Measurements from ENCODE around the gene SPTBN5. TPM values are rescaled to one million over a fixed set of nuclear protein-coding genes. Genes with fewer than 3 reads are reported as not detected.

SPTBN5 gene
- total RNA-seq, 1 experiment from 2014 or later, result 3.2 TPM

- CTCF ChIA-PET, result no interaction called here
Measured at GRCh38 chr15:41927536-41927935, 33.7 kb upstream of the SPTBN5 start.

GRCh38 chr15:41926185-41927056, 32.6 kb upstream of the SPTBN5 start:
- no peak for DNase-seq (ENCODE audit: low spot score)
- Histone ChIP-seq H3K27me3 (replicated peaks; ENCODE audit: insufficient read depth, low read depth, low read length, poor library complexity) (no peaks in the 10 kb centered on the region), H3K4me1 (ENCODE audit: insufficient read depth, low read length, poor library complexity, severe bottlenecking) (peaks cover 15% of the 10 kb centered on the region), H3K27ac (ENCODE audit: low read depth, low read length, poor library complexity, severe bottlenecking) (no peak overlapping the region), H3K9me3 (ENCODE audit: low read depth, low read length, poor library complexity, severe bottlenecking) (no peaks in the 10 kb centered on the region), H3K36me3 (ENCODE audit: insufficient read depth, low read length, poor library complexity, severe bottlenecking) (no peaks in the 10 kb centered on the region), H3K4me3 (ENCODE audit: low read depth, low read length, poor library complexity, severe bottlenecking) (no peak overlapping the region)
- BruUV-seq (replicated peaks), result no TSS peak
- intact Hi-C loops (cut with micrococcal nuclease; ENCODE audit: unreplicated experiment), result no loop called here
- TF ChIP-seq EZH2 (IDR thresholded peaks at IDR 0.05; ENCODE audit: borderline replicate concordance, low read depth, low read length, poor library complexity, severe bottlenecking) (no peak), CTCF (conservative IDR thresholded peaks at IDR 0.05; ENCODE audit: low read depth, low read length) (no peak)
- ChIA-PET CTCF (no interaction called here), POLR2A (ENCODE audit: low non-redundant PET) (no interaction called here)

More at GRCh38 chr15:41927536-41927935, 33.7 kb upstream of the SPTBN5 start:
- intact Hi-C loops (cut with micrococcal nuclease; ENCODE audit: unreplicated experiment), result no loop called here
- DNase-seq (ENCODE audit: low spot score), result no peak
- H3K4me1 ChIP-seq (ENCODE audit: insufficient read depth, low read length, poor library complexity, severe bottlenecking), result peaks cover 15% of the 10 kb centered on the region
- H3K4me3 ChIP-seq (ENCODE audit: low read depth, low read length, poor library complexity, severe bottlenecking), result no peak overlapping the region
- H3K27ac ChIP-seq (ENCODE audit: low read depth, low read length, poor library complexity, severe bottlenecking), result no peak overlapping the region
- no peaks in the 10 kb centered on the region for H3K9me3 ChIP-seq (ENCODE audit: low read depth, low read length, poor library complexity, severe bottlenecking)
- TF ChIP-seq EZH2 (IDR thresholded peaks at IDR 0.05; ENCODE audit: borderline replicate concordance, low read depth, low read length, poor library complexity, severe bottlenecking) (no peak), CTCF (conservative IDR thresholded peaks at IDR 0.05; ENCODE audit: low read depth, low read length) (no peak)
- H3K27me3 ChIP-seq (replicated peaks; ENCODE audit: insufficient read depth, low read depth, low read length, poor library complexity), result no peaks in the 10 kb centered on the region
- no TSS peak for BruUV-seq (replicated peaks)
- no peaks in the 10 kb centered on the region for H3K36me3 ChIP-seq (ENCODE audit: insufficient read depth, low read length, poor library complexity, severe bottlenecking)
- POLR2A ChIA-PET (ENCODE audit: low non-redundant PET), result no interaction called here

GRCh38 chr15:41925086-41925608, 31.3 kb upstream of the SPTBN5 start:
- no peaks in the 10 kb centered on the region for H3K36me3 ChIP-seq (ENCODE audit: insufficient read depth, low read length, poor library complexity, severe bottlenecking)
- no TSS peak for BruUV-seq (replicated peaks)
- H3K27me3 ChIP-seq (replicated peaks; ENCODE audit: insufficient read depth, low read depth, low read length, poor library complexity), result no peaks in the 10 kb centered on the region
- CTCF ChIA-PET, result no interaction called here
- H3K9me3 ChIP-seq (ENCODE audit: low read depth, low read length, poor library complexity, severe bottlenecking), result no peaks in the 10 kb centered on the region
- DNase-seq (ENCODE audit: low spot score), result no peak
- TF ChIP-seq EZH2 (IDR thresholded peaks at IDR 0.05; ENCODE audit: borderline replicate concordance, low read depth, low read length, poor library complexity, severe bottlenecking), result no peak
- TF ChIP-seq CTCF (conservative IDR thresholded peaks at IDR 0.05; ENCODE audit: low read depth, low read length), result no peak
- POLR2A ChIA-PET (ENCODE audit: low non-redundant PET), result no interaction called here
- intact Hi-C loops (cut with micrococcal nuclease; ENCODE audit: unreplicated experiment), result no loop called here
- H3K4me1 ChIP-seq (ENCODE audit: insufficient read depth, low read length, poor library complexity, severe bottlenecking), result peaks cover 11% of the 10 kb centered on the region
- no peak overlapping the region for H3K4me3 ChIP-seq (ENCODE audit: low read depth, low read length, poor library complexity, severe bottlenecking)
- H3K27ac ChIP-seq (ENCODE audit: low read depth, low read length, poor library complexity, severe bottlenecking), result no peak overlapping the region

All from A673 (cell line).